Activated naive CD8-positive, alpha-beta T cell treated with anti-CD3 and anti-CD28 coated beads, Interleukin-2, amount 50 U/mL, for 24 hours (primary cell): ENCODE data around the gene PSMD1.
"Not testable (repeated sequence)": the region's sequence is repeated elsewhere in the genome, so short reads cannot be mapped to it uniquely, and the experiment has no call there.

ENCODE experiments used
- ATAC-seq: fragments of 150-1000 bp; cut with Tn5 transposase; one replicate; pipeline ENCODE4 v1.10.0; 2021
- DNase-seq: peaks from one replicate; pipeline ENCODE4 v3.0.0; 2021
- H3K27ac Mint-ChIP-seq: one replicate; pipeline ENCODE4 v1.8.0; 2021; ENCODE audit warnings: mild to moderate bottlenecking, mixed read lengths
- H3K27me3 Mint-ChIP-seq: one replicate; pipeline ENCODE4 v1.8.0; 2021; ENCODE audit warnings: mixed read lengths
- H3K36me3 Mint-ChIP-seq: one replicate; pipeline ENCODE4 v1.8.0; 2021; ENCODE audit warnings: low read depth, mixed read lengths
- H3K4me1 Mint-ChIP-seq: one replicate; pipeline ENCODE4 v1.8.0; 2021; ENCODE audit warnings: mixed read lengths
- H3K4me3 Mint-ChIP-seq: one replicate; pipeline ENCODE4 v1.8.0; 2021; ENCODE audit warnings: mild to moderate bottlenecking, moderate library complexity, mixed read lengths
- H3K9me3 Mint-ChIP-seq: one replicate; pipeline ENCODE4 v1.8.0; 2021; ENCODE audit warnings: mixed read lengths

The PSMD1 gene

GRCh38 chr2:231163011-231163410 is 106.3 kb downstream of the PSMD1 start:
- H3K4me1 Mint-ChIP-seq: peaks cover 54% of the 10 kb centered on the region
- no peak for ATAC-seq
- H3K27ac Mint-ChIP-seq: peak overlapping the region; percentile 74
- H3K36me3 Mint-ChIP-seq: peaks cover 54% of the 10 kb centered on the region
- no peaks in the 10 kb centered on the region for H3K27me3 Mint-ChIP-seq
- no peak overlapping the region for H3K4me3 Mint-ChIP-seq
- peaks cover 4% of the 10 kb centered on the region for H3K9me3 Mint-ChIP-seq
- no peak for DNase-seq

- DNase-seq (no peak), ATAC-seq (no peak)
- Mint-ChIP-seq H3K4me1 (peaks cover 59% of the 10 kb centered on the region), H3K27ac (peak overlapping the region; percentile 74), H3K4me3 (no peak overlapping the region), H3K27me3 (no peaks in the 10 kb centered on the region), H3K9me3 (peaks cover 4% of the 10 kb centered on the region), H3K36me3 (peaks cover 59% of the 10 kb centered on the region)
These were observed 106.9 kb downstream of the PSMD1 start for GRCh38 chr2:231163414-231164095.

- H3K36me3 Mint-ChIP-seq: peaks cover 80% of the 10 kb centered on the region
- H3K27me3 Mint-ChIP-seq: no peaks in the 10 kb centered on the region
- peak overlapping the region; percentile 41 for H3K4me3 Mint-ChIP-seq
- DNase-seq (no peak), ATAC-seq (peak; percentile 83)
- H3K9me3 Mint-ChIP-seq: peaks cover 4% of the 10 kb centered on the region
- H3K27ac Mint-ChIP-seq: peak overlapping the region; percentile 88
- H3K4me1 Mint-ChIP-seq: peaks cover 41% of the 10 kb centered on the region
These were observed 111.2 kb downstream of the PSMD1 start for GRCh38 chr2:231167745-231168459.

DNA sequence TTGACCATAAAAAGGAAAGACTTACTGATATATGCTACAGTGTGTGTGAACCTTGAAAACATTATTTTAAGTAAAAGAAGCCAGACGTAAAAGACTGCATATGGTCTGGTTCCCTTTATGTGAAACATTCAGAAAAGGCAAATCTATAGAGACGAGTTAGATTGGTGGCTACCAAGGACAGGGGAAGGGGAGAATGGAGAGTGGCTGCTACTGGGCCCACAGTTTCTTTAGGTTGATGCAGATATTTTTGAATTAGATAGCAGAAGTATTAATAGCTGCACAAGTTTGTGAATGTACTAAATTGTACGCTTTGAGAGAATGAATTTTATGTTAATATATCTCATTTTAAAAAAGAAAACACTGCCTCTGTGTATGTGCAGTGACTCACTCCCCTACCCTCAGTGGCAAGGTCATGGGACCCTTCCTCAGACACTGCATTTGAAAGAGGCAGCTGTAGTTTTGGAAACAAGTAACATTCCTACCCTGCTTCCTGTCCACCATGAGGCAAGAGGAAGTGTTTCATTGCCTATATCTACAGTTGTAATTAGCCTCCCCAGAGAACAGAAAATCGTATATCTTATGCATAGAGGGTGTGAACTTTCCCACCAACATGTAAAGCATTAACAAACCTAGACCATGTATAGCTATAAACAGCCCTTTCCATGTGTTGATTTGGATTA is 111.9 kb downstream of the PSMD1 start:
- peaks cover 76% of the 10 kb centered on the region for H3K36me3 Mint-ChIP-seq
- ATAC-seq (no peak), DNase-seq (no peak)
- H3K27ac Mint-ChIP-seq: peak overlapping the region; percentile 88
- no peaks in the 10 kb centered on the region for H3K27me3 Mint-ChIP-seq
- peaks cover 4% of the 10 kb centered on the region for H3K9me3 Mint-ChIP-seq
- H3K4me3 Mint-ChIP-seq: no peak overlapping the region
- peaks cover 36% of the 10 kb centered on the region for H3K4me1 Mint-ChIP-seq

- no peaks in the 10 kb centered on the region for H3K27me3 Mint-ChIP-seq
- DNase-seq (no peak), ATAC-seq (no peak)
- peaks cover 78% of the 10 kb centered on the region for H3K36me3 Mint-ChIP-seq
- no peak overlapping the region for H3K4me3 Mint-ChIP-seq
- H3K9me3 Mint-ChIP-seq: peaks cover 4% of the 10 kb centered on the region
- peak overlapping the region; percentile 88 for H3K27ac Mint-ChIP-seq
- H3K4me1 Mint-ChIP-seq: peaks cover 36% of the 10 kb centered on the region
These were observed 112.8 kb downstream of the PSMD1 start for GRCh38 chr2:231169488-231169887.

GRCh38 chr2:231170055-231170454 is 113.4 kb downstream of the PSMD1 start:
- Mint-ChIP-seq H3K4me1 (peaks cover 36% of the 10 kb centered on the region), H3K4me3 (no peak overlapping the region), H3K27me3 (no peaks in the 10 kb centered on the region), H3K9me3 (peaks cover 4% of the 10 kb centered on the region), H3K27ac (peak overlapping the region; percentile 32), H3K36me3 (peaks cover 79% of the 10 kb centered on the region)
- DNase-seq: no peak
- ATAC-seq: no peak

DNA sequence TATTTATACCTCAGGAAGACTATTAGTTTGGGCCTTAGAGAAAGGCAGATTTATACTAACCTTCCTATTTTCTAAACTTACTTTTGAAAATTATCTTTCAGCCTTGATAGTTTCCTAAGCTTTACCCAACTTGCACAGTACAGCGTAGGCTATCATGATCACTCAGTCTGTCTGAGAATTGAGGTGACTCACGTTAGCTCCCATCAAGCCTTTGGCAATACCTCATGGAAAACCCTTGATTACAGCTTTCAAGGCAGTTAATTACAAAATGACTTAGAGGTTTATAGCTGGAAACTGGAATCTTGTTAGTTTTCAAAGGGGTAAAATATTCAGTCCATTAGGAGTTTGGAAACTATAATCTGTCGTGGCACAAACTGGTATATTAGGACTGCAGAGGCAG is 115.4 kb downstream of the PSMD1 start:
- ATAC-seq (no peak), DNase-seq (no peak)
- no peak overlapping the region for H3K4me3 Mint-ChIP-seq
- peaks cover 33% of the 10 kb centered on the region for H3K4me1 Mint-ChIP-seq
- peaks cover 71% of the 10 kb centered on the region for H3K36me3 Mint-ChIP-seq
- peaks cover 4% of the 10 kb centered on the region for H3K9me3 Mint-ChIP-seq
- H3K27me3 Mint-ChIP-seq: no peaks in the 10 kb centered on the region
- no peak overlapping the region for H3K27ac Mint-ChIP-seq

GRCh38 chr2:231174211-231174651 is 117.6 kb downstream of the PSMD1 start:
- ATAC-seq (no peak), DNase-seq (no peak)
- Mint-ChIP-seq H3K27ac (no peak overlapping the region), H3K36me3 (peaks cover 51% of the 10 kb centered on the region), H3K4me3 (no peak overlapping the region), H3K4me1 (peaks cover 21% of the 10 kb centered on the region), H3K9me3 (no peaks in the 10 kb centered on the region), H3K27me3 (no peaks in the 10 kb centered on the region)

DNA sequence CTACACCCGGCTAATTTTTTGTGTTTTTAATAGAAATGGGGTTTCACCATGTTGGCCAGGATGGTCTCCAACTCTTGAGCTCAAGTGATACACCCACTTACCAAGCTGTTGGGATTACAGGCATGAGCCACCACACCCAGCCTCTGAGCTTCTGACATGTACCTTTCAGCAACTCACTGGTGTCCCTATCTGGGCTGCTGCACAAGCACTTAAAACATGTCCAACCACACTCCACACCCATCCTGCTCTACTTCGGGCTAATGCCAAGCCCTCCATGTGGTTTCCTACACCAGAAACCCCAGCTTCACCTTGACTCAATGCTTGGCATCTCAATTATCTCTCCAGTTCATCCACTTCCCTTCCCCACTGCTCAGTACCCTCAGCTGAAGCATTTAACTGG is 119.4 kb downstream of the PSMD1 start:
- ATAC-seq (no peak), DNase-seq (no peak)
- Mint-ChIP-seq H3K4me1 (peaks cover 32% of the 10 kb centered on the region), H3K27ac (peak overlapping the region; percentile 21), H3K36me3 (peaks cover 34% of the 10 kb centered on the region), H3K27me3 (no peaks in the 10 kb centered on the region), H3K9me3 (no peaks in the 10 kb centered on the region), H3K4me3 (no peak overlapping the region)

DNA sequence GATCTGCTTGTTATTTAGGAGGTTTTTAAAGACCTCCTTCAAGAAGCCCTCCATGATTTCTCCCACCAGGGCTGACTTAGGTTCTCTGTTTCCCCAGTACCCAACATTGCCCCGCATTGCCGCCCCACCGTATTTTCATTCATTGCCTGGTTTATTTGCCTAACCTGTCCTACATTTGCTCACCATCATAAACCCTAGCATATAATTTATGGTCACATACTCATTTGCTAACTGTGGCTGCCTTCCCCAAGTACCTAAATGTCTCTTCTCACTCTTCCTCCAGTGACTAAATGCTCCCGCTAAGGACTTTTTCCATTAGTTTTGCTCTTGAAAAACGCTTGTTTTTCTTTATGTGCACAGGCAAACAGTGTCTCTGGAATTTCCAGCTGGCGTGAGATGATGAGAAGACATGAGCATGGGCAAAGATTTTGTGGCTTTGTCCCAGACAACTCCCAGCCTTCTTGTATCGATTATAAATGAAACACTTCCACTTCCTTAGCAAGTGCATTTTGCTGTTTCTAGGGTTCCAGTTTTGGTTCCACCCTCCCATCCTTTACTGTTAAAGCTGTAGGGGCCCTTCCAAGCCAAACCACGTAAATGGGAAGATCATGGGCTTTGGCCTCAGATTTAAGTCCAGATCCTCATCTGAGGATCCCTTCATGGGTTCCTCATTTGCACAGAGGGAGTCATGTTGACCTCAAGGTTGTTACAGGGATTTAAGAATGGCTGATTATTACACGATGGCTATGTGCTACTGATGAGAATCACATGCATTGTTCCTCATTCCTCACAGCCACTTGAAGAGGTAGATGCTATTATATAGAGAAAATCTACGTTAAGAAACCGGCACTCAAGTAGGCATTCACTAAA is 120.7 kb downstream of the PSMD1 start:
- DNase-seq (no peak), ATAC-seq (peak; percentile 34)
- Mint-ChIP-seq H3K9me3 (no peaks in the 10 kb centered on the region), H3K27ac (peak overlapping the region; percentile 63), H3K36me3 (peaks cover 26% of the 10 kb centered on the region), H3K4me1 (peaks cover 32% of the 10 kb centered on the region), H3K4me3 (no peak overlapping the region), H3K27me3 (no peaks in the 10 kb centered on the region)

- not testable (repeated sequence) for DNase-seq, H3K27me3 Mint-ChIP-seq, H3K9me3 Mint-ChIP-seq, ATAC-seq, H3K27ac Mint-ChIP-seq, H3K4me3 Mint-ChIP-seq
- Mint-ChIP-seq H3K4me1 (peaks cover 32% of the 10 kb centered on the region), H3K36me3 (peaks cover 20% of the 10 kb centered on the region)
These were observed 122.1 kb downstream of the PSMD1 start for GRCh38 chr2:231178805-231179204.

GRCh38 chr2:231181860-231182512 is 125.3 kb downstream of the PSMD1 start:
- no peak for DNase-seq
- no peaks in the 10 kb centered on the region for H3K9me3 Mint-ChIP-seq
- peaks cover 25% of the 10 kb centered on the region for H3K4me1 Mint-ChIP-seq
- H3K27me3 Mint-ChIP-seq: no peaks in the 10 kb centered on the region
- H3K4me3 Mint-ChIP-seq: no peak overlapping the region
- peak overlapping the region; percentile 14 for H3K27ac Mint-ChIP-seq
- ATAC-seq: no peak
- peaks cover 2% of the 10 kb centered on the region for H3K36me3 Mint-ChIP-seq

GRCh38 chr2:231182513-231182899 is 125.8 kb downstream of the PSMD1 start:
- Mint-ChIP-seq H3K9me3 (no peaks in the 10 kb centered on the region), H3K36me3 (no peaks in the 10 kb centered on the region), H3K27me3 (no peaks in the 10 kb centered on the region), H3K4me1 (peaks cover 20% of the 10 kb centered on the region), H3K27ac (peak overlapping the region; percentile 4), H3K4me3 (no peak overlapping the region)
- no peak for DNase-seq
- ATAC-seq: no peak

DNA sequence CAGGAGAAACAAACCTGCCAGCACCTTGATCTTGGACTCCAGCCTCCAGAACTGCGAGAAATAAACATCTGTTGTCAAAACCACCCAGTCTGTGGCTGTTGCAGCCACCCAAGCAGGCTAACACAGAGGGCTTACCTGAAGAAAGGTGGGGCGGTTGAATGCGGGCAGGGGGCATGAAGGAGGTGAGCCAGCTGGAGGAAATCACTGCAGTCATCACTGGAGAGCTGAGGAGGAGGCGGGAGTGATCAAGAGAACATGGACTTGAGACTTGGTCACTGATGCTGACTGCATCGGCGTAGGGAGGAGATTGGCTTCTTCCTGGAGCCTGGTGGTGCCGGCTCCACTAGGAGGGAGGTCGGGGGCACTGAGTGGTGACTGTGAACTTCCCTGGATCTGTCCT is 127.2 kb downstream of the PSMD1 start:
- H3K27me3 Mint-ChIP-seq: peaks cover 7% of the 10 kb centered on the region
- H3K36me3 Mint-ChIP-seq: no peaks in the 10 kb centered on the region
- H3K4me3 Mint-ChIP-seq: no peak overlapping the region

More for the DNA sequence above, 127.2 kb downstream of the PSMD1 start:
- Mint-ChIP-seq H3K27ac (no peak overlapping the region), H3K4me1 (peaks cover 16% of the 10 kb centered on the region), H3K9me3 (no peaks in the 10 kb centered on the region)
- ATAC-seq: no peak
- no peak for DNase-seq
